H1 (cell line): Measurements from ENCODE around the gene TMEM138. TPM values are rescaled to one million over a fixed set of nuclear protein-coding genes. Genes with fewer than 3 reads are reported as not detected.

ENCODE experiments used
- CTCF ChIA-PET: fragments of 300-600 bp; sonication (Branson Sonifier 250); formaldehyde crosslinking; loops from one replicate; lab custom pipeline; 2021; ENCODE audit not compliant: partially characterized antibody; lab: Charles Lee
- POLR2A ChIA-PET: fragments of 300-600 bp; sonication (Branson Sonifier 250); formaldehyde crosslinking; loops from one replicate; lab custom pipeline; 2021; ENCODE audit warnings: inconsistent platforms; ENCODE audit not compliant: partially characterized antibody; lab: Charles Lee
- DNase-seq, 2 experiments: peaks; one replicate each; pipeline versions ENCODE4 v3.0.0 to v3.0.0-alpha.2; 2010 to 2022; ENCODE audit warnings: low spot score in 2 of 2, low read depth in 1 of 2, mixed read lengths in 1 of 2
- FAIRE-seq: peaks from 2 replicates; lab custom pipeline; 2011; peaks lifted over from hg19 to GRCh38; lab: Jason Lieb, UNC
- H2AFZ ChIP-seq: 2 replicates; pipeline ENCODE4 v1.8.1; 2012; ENCODE audit warnings: low read length, inconsistent platforms
- H2AK5ac ChIP-seq: 2 replicates; pipeline ENCODE4 v1.6.1; 2013; ENCODE audit warnings: low read depth, low read length
- H2BK120ac ChIP-seq: replicated peaks from 2 replicates; pipeline ENCODE3; 2013; ENCODE audit warnings: low read depth, low read length, inconsistent platforms
- H2BK12ac ChIP-seq: 2 replicates; pipeline ENCODE4 v1.6.1; 2013; ENCODE audit warnings: low read depth, low read length
- H2BK15ac ChIP-seq: 2 replicates; pipeline ENCODE4 v1.6.1; 2013; ENCODE audit warnings: low read length
- H2BK20ac ChIP-seq: 2 replicates; pipeline ENCODE4 v1.6.1; 2013; ENCODE audit warnings: low read length
- H2BK5ac ChIP-seq: 2 replicates; pipeline ENCODE4 v1.6.1; 2013; ENCODE audit warnings: low read depth, low read length
- H3K14ac ChIP-seq: 2 replicates; pipeline ENCODE4 v1.6.1; 2013; ENCODE audit warnings: inconsistent platforms; ENCODE audit not compliant: insufficient read length
- H3K18ac ChIP-seq: 2 replicates; pipeline ENCODE4 v1.6.1; 2013; ENCODE audit warnings: low read length; ENCODE audit errors: extremely low read depth
- H3K23ac ChIP-seq: 2 replicates; pipeline ENCODE4 v1.6.1; 2013; ENCODE audit warnings: inconsistent platforms; ENCODE audit not compliant: insufficient read length
- H3K23me2 ChIP-seq: 2 replicates; pipeline ENCODE4 v1.6.1; 2013; ENCODE audit warnings: low read depth, low read length
- H3K27ac ChIP-seq: 2 replicates; pipeline ENCODE4 v1.6.1; 2011; ENCODE audit warnings: low read depth, low read length, inconsistent platforms
- H3K27me3 ChIP-seq, 4 experiments: replicated peaks in 1 of 4; 1 replicate in 1 of 4; 2 replicates in 3 of 4; pipeline versions ENCODE4 v1.6.1 to v1.8.1; 2011 to 2013; ENCODE audit warnings: low read length in 3 of 4, mild to moderate bottlenecking in 3 of 4, inconsistent platforms in 2 of 4, mixed read lengths in 2 of 4, moderate library complexity in 1 of 4; ENCODE audit not compliant: control insufficient read depth in 3 of 4, insufficient read depth in 3 of 4; ENCODE audit errors: extremely low read depth in 1 of 4
- H3K36me3 ChIP-seq, 4 experiments: 2 replicates each; pipeline versions ENCODE4 v1.6.1 to v1.8.1; 2011 to 2013; ENCODE audit warnings: mild to moderate bottlenecking in 4 of 4, low read length in 3 of 4, moderate library complexity in 2 of 4, control low read depth in 1 of 4, inconsistent platforms in 1 of 4; ENCODE audit not compliant: insufficient read depth in 4 of 4, control insufficient read depth in 2 of 4
- H3K4ac ChIP-seq: replicated peaks from 2 replicates; pipeline ENCODE3; 2013; ENCODE audit warnings: low read length, low read depth, mixed read lengths, inconsistent platforms; ENCODE audit not compliant: insufficient read length
- H3K4me1 ChIP-seq, 4 experiments: replicated peaks in 1 of 4; 1 replicate in 1 of 4; 2 replicates in 3 of 4; pipeline versions ENCODE4 v1.6.1 to v1.8.1; 2011 to 2013; ENCODE audit warnings: low read length in 3 of 4, inconsistent platforms in 2 of 4, mixed read lengths in 1 of 4; ENCODE audit not compliant: insufficient read depth in 4 of 4, control insufficient read depth in 3 of 4
- H3K4me2 ChIP-seq, 2 experiments: 2 replicates each; pipeline versions ENCODE4 v1.6.1 to v1.8.1; 2011 to 2013; ENCODE audit warnings: low read depth in 2 of 2, low read length in 2 of 2, control low read depth in 1 of 2, inconsistent platforms in 1 of 2, mild to moderate bottlenecking in 1 of 2; ENCODE audit not compliant: insufficient read depth in 1 of 2
- H3K4me3 ChIP-seq, 4 experiments: fragments of 200-600, 300-600 bp in 1 of 4; sonication (generic), shearing (Covaris generic), sonication (Bioruptor Twin) in 1 of 4; 2 replicates each; pipeline versions ENCODE4 v1.5.1 to v1.8.1; 2011 to 2016; ENCODE audit warnings: low read length in 4 of 4, low read depth in 3 of 4, control low read depth in 2 of 4, inconsistent platforms in 2 of 4, mild to moderate bottlenecking in 2 of 4, mixed read lengths in 1 of 4, moderate library complexity in 1 of 4; ENCODE audit not compliant: insufficient read depth in 2 of 4; ENCODE audit errors: extremely low read depth in 1 of 4
- H3K56ac ChIP-seq: replicated peaks from 2 replicates; pipeline ENCODE3; 2013; ENCODE audit warnings: low read depth, mild to moderate bottlenecking, mixed read lengths, low read length, inconsistent platforms; ENCODE audit not compliant: insufficient read length
- H3K79me1 ChIP-seq: 2 replicates; pipeline ENCODE4 v1.6.1; 2013; ENCODE audit warnings: low read depth, low read length, control low read depth
- H3K79me2 ChIP-seq, 2 experiments: 2 replicates each; pipeline versions ENCODE4 v1.6.1 to v1.8.1; 2012 to 2013; ENCODE audit warnings: low read length in 2 of 2, mild to moderate bottlenecking in 2 of 2, inconsistent platforms in 1 of 2; ENCODE audit not compliant: insufficient read depth in 2 of 2, control insufficient read depth in 1 of 2
- H3K9ac ChIP-seq, 4 experiments: replicated peaks in 1 of 4; 1 replicate in 1 of 4; 2 replicates in 3 of 4; pipeline versions ENCODE4 v1.6.1 to v1.8.1; 2011 to 2013; ENCODE audit warnings: low read depth in 3 of 4, low read length in 3 of 4, control low read depth in 2 of 4, mild to moderate bottlenecking in 2 of 4, moderate library complexity in 2 of 4, inconsistent platforms in 1 of 4; ENCODE audit errors: extremely low read depth in 1 of 4
- H3K9me3 ChIP-seq, 2 experiments: 2 replicates each; pipeline versions ENCODE4 v1.6.1 to v1.8.1; 2012 to 2013; ENCODE audit warnings: mild to moderate bottlenecking in 2 of 2, moderate library complexity in 2 of 2, control low read depth in 1 of 2, inconsistent platforms in 1 of 2, low read depth in 1 of 2, low read length in 1 of 2, mixed read lengths in 1 of 2; ENCODE audit not compliant: insufficient read depth in 2 of 2
- H4K20me1 ChIP-seq, 2 experiments: replicated peaks in 1 of 2; 2 replicates each; pipeline versions ENCODE3 to v1.8.1; 2011 to 2013; ENCODE audit warnings: inconsistent platforms in 2 of 2, low read length in 2 of 2, mild to moderate bottlenecking in 1 of 2; ENCODE audit not compliant: insufficient read depth in 2 of 2, control insufficient read depth in 1 of 2
- H4K5ac ChIP-seq: 2 replicates; pipeline ENCODE4 v1.6.1; 2013; ENCODE audit warnings: low read length, low read depth, mixed read lengths, inconsistent platforms; ENCODE audit not compliant: insufficient read length
- H4K8ac ChIP-seq: 2 replicates; pipeline ENCODE4 v1.8.0; 2013; ENCODE audit warnings: mild to moderate bottlenecking, moderate library complexity, low read length, inconsistent platforms; ENCODE audit not compliant: insufficient read depth; ENCODE audit errors: extremely low read depth
- H4K91ac ChIP-seq: replicated peaks from 2 replicates; pipeline ENCODE3; 2013; ENCODE audit warnings: low read length, mixed read lengths, inconsistent platforms; ENCODE audit not compliant: insufficient read length
- CHD1 ChIP-seq: IDR thresholded peaks from 2 replicates; pipeline ENCODE4 v1.6.1; 2012; ENCODE audit warnings: low read depth, low read length, improper control_type of control experiment
- SAP30 ChIP-seq: fragments of 300-600 bp; sonication (generic); IDR thresholded peaks from 2 replicates; pipeline ENCODE4 v1.7.1; 2012; ENCODE audit warnings: low read length, moderate library complexity, mild to moderate bottlenecking, inconsistent platforms; ENCODE audit not compliant: insufficient read depth, insufficient replicate concordance
- SIRT6 ChIP-seq: IDR thresholded peaks from one replicate; pipeline ENCODE4 v1.7.1; 2012; ENCODE audit warnings: low read length, inconsistent platforms
- SUZ12 ChIP-seq: fragments of 200-600 bp; sonication (generic); IDR thresholded peaks from 2 replicates; pipeline ENCODE4 v1.6.1; 2012; ENCODE audit warnings: mild to moderate bottlenecking, inconsistent platforms, low read length, moderate library complexity, mixed read lengths
- WGBS, 2 experiments: shearing (Covaris generic) in 1 of 2; methylation state at CpG; one replicate each; pipeline versions ENCODE4 v1.1.6 to v1.1.7; 2013 to 2015; ENCODE audit warnings: low lambda C conversion rate in 2 of 2, mixed read lengths in 2 of 2, inconsistent platforms in 1 of 2, low coverage in 1 of 2, missing lambda C conversion rate in 1 of 2; ENCODE audit not compliant: insufficient replicate concordance in 2 of 2, insufficient coverage in 1 of 2, insufficient read length in 1 of 2; ENCODE audit errors: extremely low coverage in 1 of 2, missing lambda C conversion rate in 1 of 2; 5-methylcytosine and 5-hydroxymethylcytosine counted together
- polyA plus RNA-seq, 7 experiments: library from polyadenylated mRNA; depleted of rRNA in 3 of 7; stranded (reverse) in 5 of 7; unstranded in 2 of 7; fragments of >200 nt in 5 of 7; fragments of 200-250 nt in 2 of 7; gene quantifications; 1 replicate in 5 of 7; 2 replicates in 1 of 7; 4 replicates in 1 of 7; pipeline versions ENCODE4 v1.2.1 to v1.2.3, GENCODE V29; 2011 to 2013; ENCODE audit warnings: missing spikeins in 2 of 7, mixed read lengths in 2 of 7
- total RNA-seq: library from RNA; stranded (reverse); fragmentation: NEBNext Ultra II Directional; extraction: Animal tissue kit (Norgen Biotek cat#: 25700); gene quantifications from 2 replicates; pipeline ENCODE4 v1.2.1, GENCODE V29; 2021
- TF ChIP-seq, protein P1 (sequence below): IDR thresholded peaks from 2 replicates; pipeline ENCODE4 v1.6.1; 2011; ENCODE audit warnings: low read depth, mild to moderate bottlenecking, low read length; ENCODE audit not compliant: insufficient read depth

Gene TMEM138
- total and polyA plus RNA-seq, 2 of the 8 experiments (the other 6 are each of a cell fraction or from before 2014, with no cell fraction given) = 32.9 to 59.0 TPM

DNA sequence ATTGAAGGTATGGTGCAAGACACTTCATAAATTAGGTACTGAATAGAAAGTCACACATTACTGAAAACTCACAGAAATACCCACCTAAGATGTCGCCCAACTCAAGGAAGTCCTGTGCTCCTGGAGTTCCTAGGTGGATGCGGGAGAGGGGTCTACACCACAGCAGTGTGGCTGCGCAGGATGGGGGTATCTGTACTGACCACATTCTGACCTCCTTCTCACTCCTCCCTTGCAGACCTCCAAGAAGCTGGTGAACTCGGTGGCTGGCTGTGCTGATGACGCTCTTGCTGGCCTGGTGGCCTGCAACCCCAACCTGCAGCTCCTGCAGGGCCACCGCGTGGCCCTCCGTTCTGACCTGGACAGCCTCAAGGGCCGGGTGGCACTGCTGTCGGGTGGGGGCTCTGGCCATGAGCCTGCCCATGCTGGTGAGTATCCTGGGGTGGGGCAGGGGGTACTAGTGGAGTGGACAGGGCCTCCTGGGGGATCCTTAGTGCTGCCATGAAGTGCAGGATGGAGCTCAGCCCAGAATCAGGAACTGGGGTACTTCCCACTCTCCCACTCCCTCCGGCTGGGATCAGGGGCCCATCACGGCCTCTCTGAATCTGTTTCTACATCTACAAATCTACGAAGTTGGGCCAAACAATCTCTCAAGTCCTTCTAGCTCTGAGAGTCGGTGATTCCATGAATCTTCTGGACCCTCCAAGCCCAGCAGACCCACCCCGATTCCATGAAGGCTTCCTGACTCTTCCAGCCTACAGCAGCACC lies 24.3 kb upstream of the TMEM138 start:
- Histone ChIP-seq H3K23me2 (peaks cover 4% of the 10 kb centered on the region; the same call in 1 of the 2 replicates), H2BK15ac (no peak overlapping the region), H2BK5ac (no peak overlapping the region), H3K23ac (no peak overlapping the region), H4K8ac (no peak overlapping the region), H3K4me3 (no peak overlapping the region), H2BK20ac (no peak overlapping the region), H3K9ac (no peak overlapping the region), H3K4me2 (no peak overlapping the region), H3K79me2 (peaks cover 0 to 5% of the 10 kb centered on the region in 2 experiments; a peak in 1 of 4 replicates), H2AFZ (no peak overlapping the region), H3K4ac (no peak overlapping the region), H3K36me3 (peaks cover 0 to 9% (median 4%) of the 10 kb centered on the region in 4 experiments; a peak in 4 of 8 replicates), H3K56ac (no peak overlapping the region), H3K18ac (no peak overlapping the region), H2BK12ac (no peak overlapping the region), H3K14ac (no peak overlapping the region), H3K9me3 (no peaks in the 10 kb centered on the region), H4K5ac (no peak overlapping the region), H4K20me1 (no peaks in the 10 kb centered on the region), H4K91ac (no peak overlapping the region), H3K27ac (no peak overlapping the region), H2AK5ac (no peak overlapping the region), H3K79me1 (peaks cover 6% of the 10 kb centered on the region; the same call in 1 of the 2 replicates), H2BK120ac (no peak overlapping the region), H3K4me1 (peaks cover 5 to 11% (median 8%) of the 10 kb centered on the region in 4 experiments), H3K27me3 (no peaks in the 10 kb centered on the region)
- ChIA-PET CTCF (interaction anchor here (1.0 to 10.1 kb wide), 8 partner anchors 9 to 301 kb away, joined by 3 to 290 read pairs (median 9); partner anchors contain the start of genes CYB561A3, TMEM138 and TMEM216), POLR2A (interaction anchor here (1.1 to 39.7 kb wide), 5 partner anchors 10 to 64 kb away, joined by 3 to 1106 read pairs (median 4); partner anchors contain the start of genes CYB561A3, TMEM138 and TMEM216)
- DNase-seq (no peak), FAIRE-seq (no peak)
- TF ChIP-seq SAP30 (no peak), CHD1 (no peak), SUZ12 (no peak), SIRT6 (no peak)
- TF ChIP-seq, protein P1, sequence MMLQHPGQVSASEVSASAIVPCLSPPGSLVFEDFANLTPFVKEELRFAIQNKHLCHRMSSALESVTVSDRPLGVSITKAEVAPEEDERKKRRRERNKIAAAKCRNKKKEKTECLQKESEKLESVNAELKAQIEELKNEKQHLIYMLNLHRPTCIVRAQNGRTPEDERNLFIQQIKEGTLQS = no peak
- 83% methylated on average over 15 of the region's 15 CpGs; no CpG with 5 or more reads in 1 of the 2 experiments for WGBS, 2 experiments
